Mesangial cell (primary cell): ENCODE measurements around the gene SEC24C. TPM values are rescaled to one million over a fixed set of nuclear protein-coding genes. Genes with fewer than 3 reads are reported as not detected.

ENCODE experiments used
- total RNA-seq: library from RNA; depleted of rRNA; stranded (reverse); fragments of >200 nt; gene quantifications from 2 replicates; pipeline ENCODE4 v1.2.3, GENCODE V29; 2015

SEC24C gene
- total RNA-seq: 67.2 and 85.7 TPM in 2 replicates

GRCh38 chr10:73743905-73744663, at the start of gene SEC24C:
SEC24C (plus strand) TSS chr10:73744372; CDS start chr10:73746833, 2,461 bp downstream.

DNA sequence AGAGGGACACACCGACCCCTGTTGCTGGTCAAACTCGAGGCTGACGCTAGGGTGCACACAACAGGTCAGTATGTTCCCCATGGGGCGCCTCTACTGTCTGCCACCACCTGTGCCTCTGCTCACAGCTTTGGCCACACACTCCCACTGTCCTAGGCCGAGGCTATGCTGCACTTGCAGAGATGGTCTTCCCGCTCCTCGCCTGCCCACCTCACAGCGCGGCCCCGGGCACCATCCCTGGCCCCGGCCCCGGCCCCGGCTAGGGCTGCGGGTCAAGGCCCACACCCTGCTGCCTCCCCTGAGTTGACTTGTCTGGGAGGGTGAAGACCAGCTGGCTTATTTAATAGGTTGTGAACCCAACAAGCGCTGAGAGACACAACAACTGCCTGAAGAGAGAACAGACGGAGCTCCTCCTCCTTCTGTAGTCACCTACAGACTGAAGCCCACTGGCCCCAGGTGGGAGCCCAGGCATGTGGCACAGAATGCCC, 46.5 kb upstream of the SEC24C start, which contains the start of gene AGAP5:
Gene AGAP5, minus strand, starts transcription at position 435 of the 485 bp plus-strand sequence. Its CDS starts 354 bp downstream, at position 81.

GRCh38 chr10:73781879-73782748, 37.9 kb downstream of the SEC24C start, which contains the start of gene CHCHD1:
CHCHD1 (plus strand) TSS chr10:73782048; CDS start chr10:73782076, 28 bp downstream.

GRCh38 chr10:73785211-73785720, 41.1 kb downstream of the SEC24C start, which contains the start of gene ZSWIM8:
ZSWIM8 (plus strand) TSS chr10:73785606; CDS start chr10:73785879, 273 bp downstream.

Other genes starting within 250 kb of the SEC24C start
- gene PPP3CB, start 248.3 kb upstream of the SEC24C start, total RNA-seq: 13.8 and 17.8 TPM in 2 replicates
- gene USP54, start 153.0 kb upstream of the SEC24C start, total RNA-seq: 18.1 and 24.7 TPM in 2 replicates
- gene MYOZ1, start 102.9 kb upstream of the SEC24C start, total RNA-seq: 0.89 TPM in 1 of 2 replicates, not detected in the other
- gene SYNPO2L, start 88.3 kb upstream of the SEC24C start, total RNA-seq: not detected in 2 replicates
- 0.65 and 2.4 TPM in 2 replicates for gene AGAP5, start 46.3 kb upstream of the SEC24C start, total RNA-seq
- gene CHCHD1, start 37.7 kb downstream of the SEC24C start, total RNA-seq: 20.5 and 36.7 TPM in 2 replicates
- gene ZSWIM8, start 41.2 kb downstream of the SEC24C start, total RNA-seq: 42.9 and 83.2 TPM in 2 replicates
- 9.3 and 19.5 TPM in 2 replicates for gene NDST2, start 67.2 kb downstream of the SEC24C start, total RNA-seq
- 18.5 and 19.9 TPM in 2 replicates for gene CAMK2G, start 130.2 kb downstream of the SEC24C start, total RNA-seq
- 122 and 154 TPM in 2 replicates for gene PLAU, start 166.8 kb downstream of the SEC24C start, total RNA-seq